Omental fat pad (tissue), 4 donors: ENCODE measurements around the gene RIPOR3. TPM values are rescaled to one million over a fixed set of nuclear protein-coding genes. Genes with fewer than 3 reads are reported as not detected.
A peak's percentile ranks its signal among the peaks of the same experiment; 100 is the strongest.
"Not testable (repeated sequence)": the region's sequence is repeated elsewhere in the genome, so short reads cannot be mapped to it uniquely, and the experiment has no call there.

Source experiments
- ATAC-seq: fragments of 150-250 bp; one replicate; pipeline ENCODE4 v1.9.1; 2016; ENCODE audit warnings: mild to moderate bottlenecking, moderate library complexity; ENCODE audit not compliant: low FRiP score
- DNase-seq: peaks from one replicate; pipeline ENCODE4 v3.0.0-alpha.2; 2019; ENCODE audit warnings: low spot score
- CTCF ChIP-seq, 3 donors: fragments of 450-650 bp; IDR thresholded peaks; one replicate each; pipeline ENCODE4 v1.5.1; 2016 to 2017; ENCODE audit warnings: antibody characterized with exemption in 3 of 3, mild to moderate bottlenecking in 3 of 3, moderate library complexity in 2 of 3
- total RNA-seq, 4 donors: library from RNA; depleted of rRNA; stranded (reverse); fragments of >200 nt; gene quantifications; one replicate each; pipeline ENCODE4 v1.1.0, GENCODE V29; 2016

RIPOR3 gene
- total RNA-seq, 4 donors from 2014 or later: 7.8 to 81.8 (median 16.6) TPM

DNA sequence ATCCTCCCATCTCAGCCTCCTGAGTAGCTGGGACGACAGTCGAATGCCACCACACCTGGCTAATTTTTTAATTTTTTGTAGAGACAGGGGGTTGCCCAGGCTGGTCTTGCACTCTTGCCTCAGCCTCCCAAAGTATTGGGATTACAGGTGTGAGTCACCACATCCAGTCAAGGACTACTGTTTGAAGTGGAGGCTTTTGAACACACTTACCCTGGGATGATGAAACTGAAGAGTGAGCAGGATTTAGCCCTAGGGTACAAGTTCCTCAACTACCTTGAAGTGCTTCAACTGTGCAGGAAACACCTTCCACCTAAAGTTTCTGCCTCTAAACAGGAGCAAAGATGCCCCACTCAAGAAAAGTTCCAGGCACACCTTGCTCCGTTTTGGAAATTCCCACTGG, 24.4 kb upstream of the RIPOR3 start:
- ATAC-seq (no peak), DNase-seq (no peak)
- no peak for TF ChIP-seq CTCF (IDR thresholded peaks at IDR 0.05)

DNA sequence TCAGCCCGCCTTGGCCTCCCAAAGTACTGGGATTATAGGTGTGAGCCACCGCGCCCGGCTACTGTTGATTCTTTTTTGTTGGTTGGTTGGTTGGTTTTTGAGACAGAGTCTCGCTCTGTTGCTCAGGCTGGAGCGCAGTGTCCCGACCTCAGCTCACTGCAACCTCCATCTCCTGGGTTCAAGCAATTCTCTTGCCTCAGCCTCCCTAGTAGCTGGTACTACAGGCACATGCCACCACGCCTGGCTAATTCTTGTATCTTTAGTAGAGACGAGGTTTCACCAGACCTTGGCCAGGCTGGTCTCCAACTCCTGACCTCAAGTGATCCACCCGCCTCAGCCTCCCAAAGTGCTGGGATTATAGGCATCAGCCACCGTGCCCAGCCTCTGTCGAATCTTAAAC, 23.1 kb upstream of the RIPOR3 start:
- ATAC-seq, DNase-seq: not testable (repeated sequence)

GRCh38 chr20:50713657-50714101, 22.3 kb upstream of the RIPOR3 start:
- no peak for DNase-seq
- TF ChIP-seq CTCF (IDR thresholded peaks at IDR 0.05): peak in 1 of 3 donors; percentile 23
- ATAC-seq: peak; percentile 74

GRCh38 chr20:50712771-50713656, 21.7 kb upstream of the RIPOR3 start:
- TF ChIP-seq CTCF (IDR thresholded peaks at IDR 0.05): no peak
- ATAC-seq (peak; percentile 3), DNase-seq (peak; percentile 5)

DNA sequence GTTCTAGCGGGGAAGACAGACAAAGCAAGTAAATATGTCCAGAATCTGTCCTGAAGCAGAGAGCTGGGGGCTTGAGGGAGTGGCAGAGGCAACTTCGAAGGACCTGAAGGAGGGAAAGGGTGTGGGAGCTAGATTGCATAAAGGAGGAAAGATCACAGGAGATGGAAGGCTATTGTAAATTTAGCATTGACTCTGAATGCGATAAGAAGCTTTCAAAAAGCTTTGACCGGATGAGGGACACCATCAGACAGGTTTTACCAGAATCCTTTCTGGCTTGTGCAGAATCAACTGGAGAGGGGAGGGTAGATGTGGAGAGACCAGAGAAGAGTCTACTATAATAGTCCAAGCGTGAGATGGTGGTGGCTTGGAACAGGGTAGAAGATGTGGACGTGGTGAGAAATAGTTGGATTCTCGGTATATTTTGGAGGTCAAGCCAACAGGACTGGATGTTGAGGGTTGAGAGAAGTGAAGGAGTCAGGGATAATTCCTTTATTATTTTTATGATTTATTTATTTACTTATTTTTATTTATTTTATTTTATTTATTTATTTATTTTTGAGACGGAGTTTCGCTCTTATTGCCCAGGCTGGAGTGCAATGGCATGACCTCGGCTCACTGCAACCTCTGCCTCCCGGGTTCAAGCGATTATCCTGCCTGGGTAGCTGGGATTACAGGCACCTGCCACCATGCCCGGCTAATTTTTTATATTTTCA, 19.9 kb upstream of the RIPOR3 start:
- no peak for TF ChIP-seq CTCF (IDR thresholded peaks at IDR 0.05)
- ATAC-seq: no peak

GRCh38 chr20:50710492-50711063, 19.2 kb upstream of the RIPOR3 start:
- ATAC-seq: no peak
- TF ChIP-seq CTCF (IDR thresholded peaks at IDR 0.05): no peak
- no peak for DNase-seq

More for the DNA sequence above, 19.9 kb upstream of the RIPOR3 start:
- no peak for DNase-seq

DNA sequence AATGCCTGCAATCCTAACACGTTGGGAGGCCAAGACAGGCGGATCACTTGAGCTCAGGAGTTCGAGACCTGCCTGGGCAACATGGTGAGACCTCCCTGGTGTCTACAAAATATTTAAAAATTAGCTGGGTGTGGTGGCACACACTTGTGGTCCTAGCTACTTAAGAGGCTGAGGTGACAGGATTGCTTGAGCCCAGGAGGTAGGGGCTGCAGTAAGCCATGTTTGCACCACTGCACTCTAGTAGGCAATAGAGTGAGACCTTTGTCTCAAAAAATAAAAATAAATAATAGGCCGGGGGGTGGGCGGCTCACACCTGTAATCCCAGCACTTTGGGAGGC, 18.3 kb upstream of the RIPOR3 start:
- ATAC-seq (no peak), DNase-seq (no peak)
- no peak for TF ChIP-seq CTCF (IDR thresholded peaks at IDR 0.05)
